Endothelial cell (in vitro differentiated cells): ENCODE measurements around the gene IGFBP5. TPM values are rescaled to one million over a fixed set of nuclear protein-coding genes. Genes with fewer than 3 reads are reported as not detected.

Experiments
- DNase-seq: peaks from one replicate; pipeline ENCODE4 v3.0.0; 2021; ENCODE audit warnings: low spot score
- H3K27ac Mint-ChIP-seq: one replicate; pipeline ENCODE4 v1.8.0; 2021; ENCODE audit warnings: mixed read lengths, inconsistent platforms; ENCODE audit not compliant: unreplicated experiment
- H3K27me3 Mint-ChIP-seq: one replicate; pipeline ENCODE4 v1.8.0; 2021; ENCODE audit warnings: mild to moderate bottlenecking, moderate library complexity, mixed read lengths, inconsistent platforms; ENCODE audit not compliant: unreplicated experiment
- H3K36me3 Mint-ChIP-seq: one replicate; pipeline ENCODE4 v1.8.0; 2021; ENCODE audit warnings: mild to moderate bottlenecking, low read depth, mixed read lengths, inconsistent platforms; ENCODE audit not compliant: unreplicated experiment
- H3K4me1 Mint-ChIP-seq: one replicate; pipeline ENCODE4 v1.8.0; 2021; ENCODE audit warnings: mild to moderate bottlenecking, mixed read lengths, inconsistent platforms; ENCODE audit not compliant: unreplicated experiment
- H3K4me3 Mint-ChIP-seq: one replicate; pipeline ENCODE4 v1.8.0; 2021; ENCODE audit warnings: mild to moderate bottlenecking, mixed read lengths, inconsistent platforms; ENCODE audit not compliant: unreplicated experiment
- H3K9me3 Mint-ChIP-seq: one replicate; pipeline ENCODE4 v1.8.0; 2021; ENCODE audit warnings: mixed read lengths, inconsistent platforms; ENCODE audit not compliant: unreplicated experiment
- total RNA-seq: library from RNA; stranded (reverse); fragmentation: NEBNext Ultra II Directional; extraction: Animal tissue kit (Norgen Biotek cat#: 25700); gene quantifications from one replicate; pipeline ENCODE4 v1.2.1, GENCODE V29; 2021; ENCODE audit not compliant: unreplicated experiment
- TF ChIP-seq, protein P1 (sequence below): fragments of 200-600 bp; sonication (generic); IDR thresholded peaks from one replicate; pipeline ENCODE4 v1.5.0; 2021; ENCODE audit warnings: antibody characterized with exemption; ENCODE audit not compliant: unreplicated experiment

The IGFBP5 gene
- total RNA-seq, 1 donor from 2014 or later = 7.2 TPM

DNA sequence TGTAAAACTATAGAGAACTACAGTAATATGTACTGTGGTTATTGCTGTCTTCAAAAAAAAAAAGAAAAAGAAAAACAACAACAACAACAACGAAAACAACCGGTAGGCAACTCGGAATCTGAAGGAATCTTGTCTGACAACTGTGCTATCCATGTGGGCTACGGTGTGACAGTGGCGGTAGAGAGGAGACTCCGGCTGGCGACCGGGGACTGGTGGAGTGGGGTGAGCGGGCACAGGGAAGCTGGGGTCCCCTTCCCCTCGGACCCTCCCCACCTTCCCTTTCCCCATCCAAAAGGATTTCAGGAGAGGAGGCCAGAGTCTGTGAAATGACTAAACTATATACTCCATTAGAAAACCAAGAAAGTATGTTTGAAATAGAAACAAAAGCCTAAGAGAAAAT lies 22.9 kb downstream of the IGFBP5 start:
- TF ChIP-seq, protein P1, sequence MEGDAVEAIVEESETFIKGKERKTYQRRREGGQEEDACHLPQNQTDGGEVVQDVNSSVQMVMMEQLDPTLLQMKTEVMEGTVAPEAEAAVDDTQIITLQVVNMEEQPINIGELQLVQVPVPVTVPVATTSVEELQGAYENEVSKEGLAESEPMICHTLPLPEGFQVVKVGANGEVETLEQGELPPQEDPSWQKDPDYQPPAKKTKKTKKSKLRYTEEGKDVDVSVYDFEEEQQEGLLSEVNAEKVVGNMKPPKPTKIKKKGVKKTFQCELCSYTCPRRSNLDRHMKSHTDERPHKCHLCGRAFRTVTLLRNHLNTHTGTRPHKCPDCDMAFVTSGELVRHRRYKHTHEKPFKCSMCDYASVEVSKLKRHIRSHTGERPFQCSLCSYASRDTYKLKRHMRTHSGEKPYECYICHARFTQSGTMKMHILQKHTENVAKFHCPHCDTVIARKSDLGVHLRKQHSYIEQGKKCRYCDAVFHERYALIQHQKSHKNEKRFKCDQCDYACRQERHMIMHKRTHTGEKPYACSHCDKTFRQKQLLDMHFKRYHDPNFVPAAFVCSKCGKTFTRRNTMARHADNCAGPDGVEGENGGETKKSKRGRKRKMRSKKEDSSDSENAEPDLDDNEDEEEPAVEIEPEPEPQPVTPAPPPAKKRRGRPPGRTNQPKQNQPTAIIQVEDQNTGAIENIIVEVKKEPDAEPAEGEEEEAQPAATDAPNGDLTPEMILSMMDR = no peak
- Mint-ChIP-seq H3K4me3 (peak overlapping the region; percentile 15), H3K36me3 (peaks cover 18% of the 10 kb centered on the region), H3K9me3 (no peaks in the 10 kb centered on the region), H3K27ac (no peak overlapping the region), H3K27me3 (peaks cover 17% of the 10 kb centered on the region), H3K4me1 (peaks cover 15% of the 10 kb centered on the region)
- DNase-seq = no peak

GRCh38 chr2:216671791-216672343 lies 23.5 kb downstream of the IGFBP5 start:
- no peak overlapping the region for H3K27ac Mint-ChIP-seq
- H3K4me3 Mint-ChIP-seq = no peak overlapping the region
- H3K36me3 Mint-ChIP-seq = peaks cover 18% of the 10 kb centered on the region
- TF ChIP-seq, protein P1 = no peak
- peaks cover 17% of the 10 kb centered on the region for H3K27me3 Mint-ChIP-seq
- no peaks in the 10 kb centered on the region for H3K9me3 Mint-ChIP-seq
- no peak for DNase-seq
- peaks cover 15% of the 10 kb centered on the region for H3K4me1 Mint-ChIP-seq

GRCh38 chr2:216671081-216671411 lies 24.3 kb downstream of the IGFBP5 start:
- no peaks in the 10 kb centered on the region for H3K9me3 Mint-ChIP-seq
- DNase-seq = no peak
- peaks cover 18% of the 10 kb centered on the region for H3K36me3 Mint-ChIP-seq
- no peak overlapping the region for H3K4me3 Mint-ChIP-seq
- TF ChIP-seq, protein P1 = no peak
- H3K4me1 Mint-ChIP-seq = peaks cover 11% of the 10 kb centered on the region
- H3K27me3 Mint-ChIP-seq = peaks cover 15% of the 10 kb centered on the region
- H3K27ac Mint-ChIP-seq = no peak overlapping the region

GRCh38 chr2:216670266-216671080 lies 24.9 kb downstream of the IGFBP5 start:
- H3K27me3 Mint-ChIP-seq = peaks cover 13% of the 10 kb centered on the region
- peaks cover 13% of the 10 kb centered on the region for H3K36me3 Mint-ChIP-seq
- no peaks in the 10 kb centered on the region for H3K9me3 Mint-ChIP-seq
- H3K4me3 Mint-ChIP-seq = no peak overlapping the region
- no peak for DNase-seq
- H3K4me1 Mint-ChIP-seq = peaks cover 10% of the 10 kb centered on the region
- no peak overlapping the region for H3K27ac Mint-ChIP-seq
- TF ChIP-seq, protein P1 = no peak
